CD14-positive monocyte (primary cell): Measurements from ENCODE around the gene ZNF48. TPM values are rescaled to one million over a fixed set of nuclear protein-coding genes. Genes with fewer than 3 reads are reported as not detected.
A peak's percentile ranks its signal among the peaks of the same experiment; 100 is the strongest.

Experiments used
- DNase-seq, 3 donors: peaks; one replicate each; pipeline ENCODE4 v3.0.0-alpha.2; 2011 to 2022
- H2AFZ ChIP-seq: 2 replicates; pipeline ENCODE4 v1.6.0; 2012; ENCODE audit warnings: mild to moderate bottlenecking, low read depth, low read length, inconsistent platforms; ENCODE audit not compliant: insufficient read depth, poor library complexity, severe bottlenecking
- H3K27ac ChIP-seq, 2 donors: 1 replicate in 1 of 2; 2 replicates in 1 of 2; pipeline ENCODE4 v1.5.1; 2012 to 2013; ENCODE audit warnings: low read length in 2 of 2, control low read depth in 1 of 2, inconsistent platforms in 1 of 2, low read depth in 1 of 2, mild to moderate bottlenecking in 1 of 2
- H3K27me3 ChIP-seq, 2 donors: one replicate each; pipeline versions ENCODE4 v1.6.0 to v1.6.1; 2011 to 2013; ENCODE audit warnings: low read length in 2 of 2; ENCODE audit not compliant: control insufficient read depth in 2 of 2, insufficient read depth in 2 of 2
- H3K36me3 ChIP-seq, 2 donors: replicated peaks in 1 of 2; 1 replicate in 1 of 2; 2 replicates in 1 of 2; pipeline versions ENCODE4 v1.5.1 to v1.6.1; 2012 to 2013; ENCODE audit warnings: low read length in 2 of 2, control low read depth in 1 of 2, inconsistent platforms in 1 of 2, mild to moderate bottlenecking in 1 of 2; ENCODE audit not compliant: insufficient read depth in 2 of 2, control insufficient read depth in 1 of 2
- H3K4me1 ChIP-seq, 2 donors: 1 replicate in 1 of 2; 2 replicates in 1 of 2; pipeline versions ENCODE4 v1.5.1 to v1.6.1; 2012 to 2013; ENCODE audit warnings: low read length in 2 of 2, control low read depth in 1 of 2, inconsistent platforms in 1 of 2, mild to moderate bottlenecking in 1 of 2, moderate library complexity in 1 of 2; ENCODE audit not compliant: insufficient read depth in 2 of 2, control insufficient read depth in 1 of 2
- H3K4me2 ChIP-seq: replicated peaks from 2 replicates; pipeline ENCODE3; 2012; ENCODE audit warnings: low read length, moderate library complexity, mild to moderate bottlenecking; ENCODE audit not compliant: poor library complexity, severe bottlenecking; ENCODE audit errors: extremely low read depth
- H3K4me3 ChIP-seq, 3 experiments: fragments of 200-600 bp in 1 of 3; sonication (generic) in 1 of 3; replicated peaks in 1 of 3; 1 replicate in 2 of 3; 2 replicates in 1 of 3; pipeline ENCODE4 v1.5.1; 2011 to 2013; ENCODE audit warnings: low read length in 3 of 3, mild to moderate bottlenecking in 3 of 3, control low read depth in 2 of 3, low read depth in 2 of 3, inconsistent platforms in 1 of 3, moderate library complexity in 1 of 3
- H3K79me2 ChIP-seq: 2 replicates; pipeline ENCODE4 v1.6.0; 2012; ENCODE audit warnings: mild to moderate bottlenecking, control low read depth, inconsistent platforms, low read length, moderate library complexity; ENCODE audit not compliant: insufficient read depth
- H3K9ac ChIP-seq: 2 replicates; pipeline ENCODE4 v1.6.0; 2017; ENCODE audit warnings: low read length, mild to moderate bottlenecking; ENCODE audit not compliant: insufficient read depth, poor library complexity, severe bottlenecking
- H3K9me3 ChIP-seq, 2 donors: replicated peaks in 1 of 2; 1 replicate in 1 of 2; 2 replicates in 1 of 2; pipeline versions ENCODE4 v1.5.1 to v1.6.1; 2012 to 2013; ENCODE audit warnings: low read length in 2 of 2, control low read depth in 1 of 2; ENCODE audit not compliant: control insufficient read depth in 1 of 2, insufficient read depth in 1 of 2
- H4K20me1 ChIP-seq: 2 replicates; pipeline ENCODE4 v1.6.0; 2012; ENCODE audit warnings: mild to moderate bottlenecking, low read length, control low read depth, moderate library complexity; ENCODE audit not compliant: insufficient read depth
- H3K27ac Mint-ChIP-seq, 7 donors: one replicate each; pipeline ENCODE4 v1.8.0; 2020; ENCODE audit warnings: mild to moderate bottlenecking in 7 of 7, mixed read lengths in 7 of 7, moderate library complexity in 6 of 7, inconsistent platforms in 2 of 7
- H3K27me3 Mint-ChIP-seq, 3 donors: one replicate each; pipeline ENCODE4 v1.8.0; 2021 to 2022; ENCODE audit warnings: low read depth in 3 of 3, mild to moderate bottlenecking in 3 of 3, mixed read lengths in 3 of 3, moderate library complexity in 3 of 3, inconsistent platforms in 1 of 3
- H3K36me3 Mint-ChIP-seq, 2 donors: one replicate each; pipeline ENCODE4 v1.8.0; 2020; ENCODE audit warnings: mixed read lengths in 2 of 2, inconsistent platforms in 1 of 2, mild to moderate bottlenecking in 1 of 2
- H3K4me1 Mint-ChIP-seq: one replicate; pipeline ENCODE4 v1.8.0; 2020; ENCODE audit warnings: mild to moderate bottlenecking, mixed read lengths
- H3K4me3 Mint-ChIP-seq, 2 donors: one replicate each; pipeline ENCODE4 v1.8.0; 2020; ENCODE audit warnings: mild to moderate bottlenecking in 2 of 2, mixed read lengths in 2 of 2, moderate library complexity in 1 of 2
- H3K9me3 Mint-ChIP-seq, 7 donors: one replicate each; pipeline ENCODE4 v1.8.0; 2020 to 2022; ENCODE audit warnings: mixed read lengths in 7 of 7, mild to moderate bottlenecking in 6 of 7, moderate library complexity in 6 of 7, inconsistent platforms in 2 of 7
- CTCF ChIP-seq: fragments of 200-600 bp; IDR thresholded peaks from one replicate; pipeline ENCODE4 v1.8.0; 2022; ENCODE audit warnings: antibody characterized with exemption, mild to moderate bottlenecking
- WGBS: methylation state at CpG from one replicate; pipeline ENCODE4 v1.1.5; 2013; ENCODE audit warnings: missing lambda C conversion rate; ENCODE audit not compliant: insufficient coverage; 5-methylcytosine and 5-hydroxymethylcytosine counted together
- intact Hi-C, 2 donors: fragments of 100-400 bp; cut with micrococcal nuclease; formaldehyde crosslinking; loops; one replicate each; pipeline versions ENCODE4 v1.15.0 to v1.15.1; 2023
- polyA plus RNA-seq, 3 donors: library from polyadenylated mRNA; depleted of rRNA in 1 of 3; unstranded in 2 of 3; stranded (reverse) in 1 of 3; fragments of 300-500 nt in 2 of 3; fragments of >200 nt in 1 of 3; fragmentation: Illumina TruSeq in 2 of 3; gene quantifications; 1 replicate in 2 of 3; 2 replicates in 1 of 3; pipeline ENCODE4 v1.2.3, GENCODE V29; 2012 to 2021

The ZNF48 gene
- polyA plus RNA-seq, 3 donors, result 0.67 to 1.4 (median 0.93) TPM

GRCh38 chr16:30377812-30378235 lies 17.4 kb upstream of the ZNF48 start:
- under 1% methylated on average over 29 of the region's 39 CpGs for whole genome bisulfite sequencing
- Histone ChIP-seq H3K9ac (peak overlapping the region; percentile 99), H3K4me3 (peak overlapping the region; percentile 64 to 77 (median 74)), H4K20me1 (no peaks in the 10 kb centered on the region), H3K4me1 (peaks cover 30 to 41% of the 10 kb centered on the region in 2 donors), H3K9me3 (no peaks in the 10 kb centered on the region), H3K4me2 (peak overlapping the region; percentile 78), H3K27ac (peak overlapping the region; percentile 100), H3K36me3 (no peaks in the 10 kb centered on the region), H3K79me2 (peaks cover 7% of the 10 kb centered on the region), H3K27me3 (peaks cover 0 to 3% of the 10 kb centered on the region in 2 donors), H2AFZ (peak overlapping the region; percentile 84)
- Mint-ChIP-seq H3K36me3 (no peaks in the 10 kb centered on the region), H3K27ac (peak overlapping the region; percentile 99 to 100 (median 100)), H3K4me1 (peaks cover 28% of the 10 kb centered on the region), H3K4me3 (peak overlapping the region; percentile 91 to 94), H3K9me3 (no peaks in the 10 kb centered on the region), H3K27me3 (peaks cover 0 to 7% (median 4%) of the 10 kb centered on the region in 3 donors)
- no peak for TF ChIP-seq CTCF
- DNase-seq, result peak; percentile 79 to 89 (median 88)
- intact Hi-C loops, result loop anchor here (1.0 to 10.0 kb wide), 4 partner anchors 8 to 337 kb away; partner anchors contain the start of genes FBRS (in 1 of the 2), PRR14 (in 1 of the 2) and TBC1D10B (in 1 of the 2)

- intact Hi-C loops, result loop anchor here (1.0 to 10.0 kb wide), 4 partner anchors 8 to 336 kb away; partner anchors contain the start of genes FBRS (in 1 of the 2), PRR14 (in 1 of the 2) and TBC1D10B (in 1 of the 2)
- no peaks in the 10 kb centered on the region for H3K9me3 ChIP-seq
- H3K36me3 Mint-ChIP-seq, result no peaks in the 10 kb centered on the region
- peak overlapping the region; percentile 99 for H3K9ac ChIP-seq
- H3K36me3 ChIP-seq, result no peaks in the 10 kb centered on the region
- H3K27me3 Mint-ChIP-seq, result peaks cover 4 to 9% (median 8%) of the 10 kb centered on the region in 3 donors
- H3K4me3 Mint-ChIP-seq, result peak overlapping the region; percentile 91 to 95
- no peaks in the 10 kb centered on the region for H4K20me1 ChIP-seq
- peaks cover 0 to 3% of the 10 kb centered on the region in 2 donors for H3K27me3 ChIP-seq
- H3K27ac Mint-ChIP-seq, result peak overlapping the region; percentile 99 to 100 (median 100)
- no peak for TF ChIP-seq CTCF
- H3K4me1 Mint-ChIP-seq, result peaks cover 29% of the 10 kb centered on the region
- no peaks in the 10 kb centered on the region for H3K9me3 Mint-ChIP-seq
- peaks cover 7% of the 10 kb centered on the region for H3K79me2 ChIP-seq
- H3K4me1 ChIP-seq, result peaks cover 30 to 42% of the 10 kb centered on the region in 2 donors
- peak; percentile 96 to 98 (median 97) for DNase-seq
- under 1% methylated on average over 61 of the region's 67 CpGs for WGBS
- H2AFZ ChIP-seq, result peak overlapping the region; percentile 84
- H3K4me2 ChIP-seq, result peak overlapping the region; percentile 78
- peak overlapping the region; percentile 64 to 77 (median 74) for H3K4me3 ChIP-seq
- H3K27ac ChIP-seq, result peak overlapping the region; percentile 100
These were observed 16.7 kb upstream of the ZNF48 start for GRCh38 chr16:30378236-30379157.
